IPS-20b (cell line): ENCODE measurements around the gene ATP6V1E1.

Experiments used
- H3K27ac ChIP-seq: one replicate; pipeline ENCODE4 v1.5.1; 2013; ENCODE audit warnings: low read length
- H3K27me3 ChIP-seq: 2 replicates; pipeline ENCODE4 v1.6.1; 2013; ENCODE audit warnings: mild to moderate bottlenecking, low read length, inconsistent platforms; ENCODE audit not compliant: insufficient read depth
- H3K36me3 ChIP-seq: 2 replicates; pipeline ENCODE4 v1.6.1; 2013; ENCODE audit warnings: low read depth, mild to moderate bottlenecking, inconsistent platforms, low read length, moderate library complexity; ENCODE audit not compliant: insufficient read depth
- H3K4me1 ChIP-seq: 2 replicates; pipeline ENCODE4 v1.6.1; 2013; ENCODE audit warnings: mild to moderate bottlenecking, control low read depth, inconsistent platforms, low read length, moderate library complexity; ENCODE audit not compliant: insufficient read depth
- H3K4me3 ChIP-seq: 2 replicates; pipeline ENCODE4 v1.5.1; 2013; ENCODE audit warnings: mild to moderate bottlenecking, low read length, inconsistent platforms
- H3K9ac ChIP-seq: 2 replicates; pipeline ENCODE4 v1.6.1; 2013; ENCODE audit warnings: low read depth, mild to moderate bottlenecking, inconsistent platforms, low read length, moderate library complexity
- H3K9me3 ChIP-seq: 2 replicates; pipeline ENCODE4 v1.6.1; 2013; ENCODE audit warnings: mild to moderate bottlenecking, low read depth, low read length, inconsistent platforms; ENCODE audit not compliant: insufficient read depth

The ATP6V1E1 gene

GRCh38 chr22:17597217-17597616 is 31.3 kb downstream of the ATP6V1E1 start:
- Histone ChIP-seq H3K36me3 (peaks cover 85% of the 10 kb centered on the region), H3K9ac (no peak overlapping the region), H3K27me3 (no peaks in the 10 kb centered on the region), H3K4me3 (no peak overlapping the region), H3K4me1 (no peaks in the 10 kb centered on the region), H3K9me3 (no peaks in the 10 kb centered on the region), H3K27ac (no peak overlapping the region)

GRCh38 chr22:17596226-17596625 is 32.3 kb downstream of the ATP6V1E1 start:
- Histone ChIP-seq H3K9ac (no peak overlapping the region), H3K36me3 (peaks cover 94% of the 10 kb centered on the region)

GRCh38 chr22:17592201-17592600 is 36.3 kb downstream of the ATP6V1E1 start:
- no peak overlapping the region for H3K27ac ChIP-seq
- no peaks in the 10 kb centered on the region for H3K9me3 ChIP-seq
- no peak overlapping the region for H3K4me3 ChIP-seq
- H3K27me3 ChIP-seq = no peaks in the 10 kb centered on the region
- no peaks in the 10 kb centered on the region for H3K4me1 ChIP-seq
- no peak overlapping the region for H3K9ac ChIP-seq
- H3K36me3 ChIP-seq = peaks cover 66% of the 10 kb centered on the region

More at GRCh38 chr22:17596226-17596625, 32.3 kb downstream of the ATP6V1E1 start:
- Histone ChIP-seq H3K9me3 (no peaks in the 10 kb centered on the region), H3K27me3 (no peaks in the 10 kb centered on the region), H3K4me3 (no peak overlapping the region), H3K4me1 (no peaks in the 10 kb centered on the region), H3K27ac (no peak overlapping the region)

GRCh38 chr22:17590586-17590985 is 38.0 kb downstream of the ATP6V1E1 start:
- Histone ChIP-seq H3K4me3 (no peak overlapping the region), H3K9me3 (no peaks in the 10 kb centered on the region), H3K27ac (no peak overlapping the region), H3K4me1 (no peaks in the 10 kb centered on the region), H3K27me3 (no peaks in the 10 kb centered on the region), H3K9ac (no peak overlapping the region), H3K36me3 (peaks cover 54% of the 10 kb centered on the region)

- no peaks in the 10 kb centered on the region for H3K9me3 ChIP-seq
- H3K4me1 ChIP-seq = no peaks in the 10 kb centered on the region
- peaks cover 48% of the 10 kb centered on the region for H3K36me3 ChIP-seq
- no peak overlapping the region for H3K4me3 ChIP-seq
- H3K27ac ChIP-seq = no peak overlapping the region
- H3K9ac ChIP-seq = no peak overlapping the region
- H3K27me3 ChIP-seq = no peaks in the 10 kb centered on the region
Measured at GRCh38 chr22:17589810-17590375, 38.7 kb downstream of the ATP6V1E1 start.

GRCh38 chr22:17588606-17589005 is 39.9 kb downstream of the ATP6V1E1 start:
- Histone ChIP-seq H3K9me3 (no peaks in the 10 kb centered on the region), H3K4me3 (no peak overlapping the region), H3K36me3 (peaks cover 35% of the 10 kb centered on the region), H3K27me3 (no peaks in the 10 kb centered on the region), H3K27ac (no peak overlapping the region), H3K9ac (no peak overlapping the region), H3K4me1 (no peaks in the 10 kb centered on the region)

- no peak overlapping the region for H3K4me3 ChIP-seq
- peaks cover 26% of the 10 kb centered on the region for H3K36me3 ChIP-seq
- H3K27ac ChIP-seq = no peak overlapping the region
- no peaks in the 10 kb centered on the region for H3K27me3 ChIP-seq
- no peaks in the 10 kb centered on the region for H3K4me1 ChIP-seq
- no peaks in the 10 kb centered on the region for H3K9me3 ChIP-seq
- H3K9ac ChIP-seq = no peak overlapping the region
Measured at GRCh38 chr22:17587629-17588028, 40.9 kb downstream of the ATP6V1E1 start.

- no peak overlapping the region for H3K27ac ChIP-seq
- no peak overlapping the region for H3K9ac ChIP-seq
- H3K36me3 ChIP-seq = peaks cover 19% of the 10 kb centered on the region
- H3K27me3 ChIP-seq = no peaks in the 10 kb centered on the region
- H3K4me3 ChIP-seq = no peak overlapping the region
- no peaks in the 10 kb centered on the region for H3K9me3 ChIP-seq
- no peaks in the 10 kb centered on the region for H3K4me1 ChIP-seq
Measured at GRCh38 chr22:17586831-17587440, 41.6 kb downstream of the ATP6V1E1 start.

- Histone ChIP-seq H3K9ac (no peak overlapping the region), H3K27me3 (no peaks in the 10 kb centered on the region), H3K4me1 (peaks cover 6% of the 10 kb centered on the region; the same call in 1 of the 2 replicates), H3K4me3 (no peak overlapping the region), H3K9me3 (no peaks in the 10 kb centered on the region), H3K36me3 (no peaks in the 10 kb centered on the region), H3K27ac (no peak overlapping the region)
Measured at GRCh38 chr22:17583151-17583550, 45.4 kb downstream of the ATP6V1E1 start.

GRCh38 chr22:17581631-17582030 is 46.9 kb downstream of the ATP6V1E1 start:
- peaks cover 6% of the 10 kb centered on the region; the same call in 1 of the 2 replicates for H3K4me1 ChIP-seq
- no peak overlapping the region for H3K27ac ChIP-seq
- H3K9me3 ChIP-seq = no peaks in the 10 kb centered on the region
- no peak overlapping the region for H3K4me3 ChIP-seq
- no peak overlapping the region for H3K9ac ChIP-seq
- H3K27me3 ChIP-seq = no peaks in the 10 kb centered on the region
- no peaks in the 10 kb centered on the region for H3K36me3 ChIP-seq

GRCh38 chr22:17581056-17581455 is 47.5 kb downstream of the ATP6V1E1 start:
- Histone ChIP-seq H3K9me3 (no peaks in the 10 kb centered on the region), H3K27ac (no peak overlapping the region), H3K27me3 (no peaks in the 10 kb centered on the region), H3K4me1 (peaks cover 6% of the 10 kb centered on the region; the same call in 1 of the 2 replicates), H3K4me3 (no peak overlapping the region), H3K36me3 (no peaks in the 10 kb centered on the region), H3K9ac (no peak overlapping the region)

- H3K4me1 ChIP-seq = peaks cover 6% of the 10 kb centered on the region; the same call in 1 of the 2 replicates
- no peak overlapping the region for H3K4me3 ChIP-seq
- no peaks in the 10 kb centered on the region for H3K36me3 ChIP-seq
- peak overlapping the region; percentile 20; the same call in 1 of the 2 replicates for H3K9ac ChIP-seq
- H3K9me3 ChIP-seq = no peaks in the 10 kb centered on the region
- H3K27me3 ChIP-seq = no peaks in the 10 kb centered on the region
- H3K27ac ChIP-seq = no peak overlapping the region
Measured at GRCh38 chr22:17580441-17581031, 48.0 kb downstream of the ATP6V1E1 start.
